ENCODE data around the gene COL7A1. TPM values are rescaled to one million over a fixed set of nuclear protein-coding genes. Genes with fewer than 3 reads are reported as not detected.

The COL7A1 gene
- total and polyA plus RNA-seq, 7 donors = 1.4 to 15.4 (median 3.0) TPM

- H3K27me3 ChIP-seq = no peaks in the 10 kb centered on the region
- H3K4me1 ChIP-seq = peaks cover 0 to 5% (median 0%) of the 10 kb centered on the region in 4 donors
- no peak overlapping the region for H3K4me3 ChIP-seq
- peaks cover 0 to 4% (median 0%) of the 10 kb centered on the region in 4 donors for H3K36me3 ChIP-seq
- H3K27ac ChIP-seq = no peak overlapping the region
- TF ChIP-seq POLR2AphosphoS5 (IDR thresholded peaks at IDR 0.05) (no peak), EP300 (IDR thresholded peaks at IDR 0.05) (no peak), CTCF (IDR thresholded peaks at IDR 0.05) (peak; percentile 88 to 96 (median 94))
- H3K9me3 ChIP-seq = no peaks in the 10 kb centered on the region
- intact Hi-C loops (cut with DNase I) = loop anchor here (1.0 to 2.0 kb wide), 2 partner anchors 46 to 84 kb away; no protein-coding TSS in a partner anchor
- peak; percentile 91 for DNase-seq
- WGBS, 2 donors = 68 to 72% methylated on average over 10 of the region's 10 CpGs
Observed at GRCh38 chr3:48548729-48549705, 46.1 kb downstream of the COL7A1 start.

GRCh38 chr3:48548126-48548525 lies 47.0 kb downstream of the COL7A1 start:
- Histone ChIP-seq H3K27me3 (no peaks in the 10 kb centered on the region), H3K4me3 (no peak overlapping the region), H3K9me3 (no peaks in the 10 kb centered on the region), H3K27ac (no peak overlapping the region), H3K4me1 (peaks cover 0 to 5% (median 0%) of the 10 kb centered on the region in 4 donors), H3K36me3 (peaks cover 0 to 4% (median 0%) of the 10 kb centered on the region in 4 donors)
- no peak for DNase-seq
- intact Hi-C loops (cut with DNase I) = loop anchor here (1.0 to 2.0 kb wide), 2 partner anchors 45 to 83 kb away; no protein-coding TSS in a partner anchor
- TF ChIP-seq CTCF (IDR thresholded peaks at IDR 0.05) = no peak
- TF ChIP-seq POLR2A (IDR thresholded peaks at IDR 0.05) = no peak
- no peak for TF ChIP-seq EP300 (IDR thresholded peaks at IDR 0.05)
- no peak for TF ChIP-seq POLR2AphosphoS5 (IDR thresholded peaks at IDR 0.05)
- 89% methylated on average over 5 of the region's 5 CpGs for WGBS, 2 donors

GRCh38 chr3:48546203-48546829 lies 48.8 kb downstream of the COL7A1 start:
- no peak for DNase-seq
- intact Hi-C loops (cut with DNase I) = no loop called here
- Histone ChIP-seq H3K4me3 (no peak overlapping the region), H3K27me3 (no peaks in the 10 kb centered on the region), H3K27ac (no peak overlapping the region), H3K4me1 (peaks cover 0 to 5% (median 0%) of the 10 kb centered on the region in 4 donors), H3K36me3 (peaks cover 0 to 4% (median 0%) of the 10 kb centered on the region in 4 donors), H3K9me3 (no peaks in the 10 kb centered on the region)
- WGBS, 2 donors = 83 to 88% methylated on average over 4 of the region's 4 CpGs
- no peak for TF ChIP-seq POLR2AphosphoS5 (IDR thresholded peaks at IDR 0.05)
- no peak for TF ChIP-seq EP300 (IDR thresholded peaks at IDR 0.05)
- TF ChIP-seq POLR2A (IDR thresholded peaks at IDR 0.05) = no peak
- TF ChIP-seq CTCF (IDR thresholded peaks at IDR 0.05) = no peak

GRCh38 chr3:48544141-48544540 lies 51.0 kb downstream of the COL7A1 start:
- Histone ChIP-seq H3K27me3 (no peaks in the 10 kb centered on the region), H3K4me3 (no peak overlapping the region), H3K27ac (no peak overlapping the region), H3K36me3 (peaks cover 0 to 4% (median 0%) of the 10 kb centered on the region in 4 donors), H3K4me1 (peaks cover 0 to 5% (median 0%) of the 10 kb centered on the region in 4 donors), H3K9me3 (no peaks in the 10 kb centered on the region)
- 86 to 87% methylated on average over 5 of the region's 5 CpGs for WGBS, 2 donors
- intact Hi-C loops (cut with DNase I) = no loop called here
- DNase-seq = no peak
- TF ChIP-seq CTCF (IDR thresholded peaks at IDR 0.05) = no peak
